Uterus (tissue), 4 donors: ENCODE data around the gene CFHR3. TPM values are rescaled to one million over a fixed set of nuclear protein-coding genes. Genes with fewer than 3 reads are reported as not detected.

Experiments
- DNase-seq, 2 donors: peaks; one replicate each; pipeline ENCODE4 v3.0.0-alpha.2; 2019 to 2020
- H3K27ac ChIP-seq, 2 donors: fragments of 200-600 bp; sonication (generic); 1 replicate in 1 of 2; 2 replicates in 1 of 2; pipeline ENCODE4 v1.5.1; 2016 to 2018
- H3K27me3 ChIP-seq, 2 donors: fragments of 200-600 bp; sonication (generic); one replicate each; pipeline ENCODE4 v1.5.1; 2018 to 2019; ENCODE audit warnings: control low read depth in 1 of 2
- H3K36me3 ChIP-seq, 2 donors: fragments of 200-600 bp; sonication (generic); one replicate each; pipeline ENCODE4 v1.5.1; 2019; ENCODE audit warnings: control low read depth in 1 of 2
- H3K4me1 ChIP-seq, 2 donors: fragments of 200-600 bp; sonication (generic); one replicate each; pipeline ENCODE4 v1.5.1; 2018 to 2019; ENCODE audit warnings: control low read depth in 1 of 2
- H3K4me3 ChIP-seq, 2 donors: fragments of 200-600 bp; sonication (generic); 1 replicate in 1 of 2; 2 replicates in 1 of 2; pipeline ENCODE4 v1.5.1; 2018 to 2019; ENCODE audit warnings: mild to moderate bottlenecking in 1 of 2
- H3K9me3 ChIP-seq, 2 donors: fragments of 200-600 bp; sonication (generic); one replicate each; pipeline ENCODE4 v1.5.1; 2019; ENCODE audit warnings: control low read depth in 1 of 2
- POLR2A ChIP-seq, 2 donors: fragments of 450-650 bp; IDR thresholded peaks; one replicate each; pipeline ENCODE4 v1.6.1; 2016; ENCODE audit warnings: antibody characterized with exemption in 2 of 2, mild to moderate bottlenecking in 1 of 2, moderate library complexity in 1 of 2
- intact Hi-C: fragments of 100-400 bp; cut with DNase I; formaldehyde crosslinking; loops from one replicate; pipeline ENCODE4 v1.15.1; 2023; ENCODE audit warnings: low total_unique reads
- total RNA-seq, 4 donors: library from RNA; depleted of rRNA in 3 of 4; stranded (reverse); fragments of >200 nt in 3 of 4; gene quantifications; one replicate each; pipeline versions ENCODE4 v1.1.0 to v1.2.4, GENCODE V29; 2014 to 2023
- TF ChIP-seq, protein P1 (sequence below), 4 experiments: fragments of 200-600 bp in 2 of 4; fragments of 450-650 bp in 2 of 4; sonication (generic) in 2 of 4; IDR thresholded peaks; one replicate each; pipeline ENCODE4 v1.5.1; 2016 to 2019; ENCODE audit warnings: antibody characterized with exemption in 4 of 4, mild to moderate bottlenecking in 2 of 4, moderate library complexity in 1 of 4
- donor health status: DM: yes; HTN: yes; CAD: no.

Gene CFHR3
- under 1 TPM in 1 of 4 donors, not detected in 3; 0.61 TPM for total RNA-seq

DNA sequence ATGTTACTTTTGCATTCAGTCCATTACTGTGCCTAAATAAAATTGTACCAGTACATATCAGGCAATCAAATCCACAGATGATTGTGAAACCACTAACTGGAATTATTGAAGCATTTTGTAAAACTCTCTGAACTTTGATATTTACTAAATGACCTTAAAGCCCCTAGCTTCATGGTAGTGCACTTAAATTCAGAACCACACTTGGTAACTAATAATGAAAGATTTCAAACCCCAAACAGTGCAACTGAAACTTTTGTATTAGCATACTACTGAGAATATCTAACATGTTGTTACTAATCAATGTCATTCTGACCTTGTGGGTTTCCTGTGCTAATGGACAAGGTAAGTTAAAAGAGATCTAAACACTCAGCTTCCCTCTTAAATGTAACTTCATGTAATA, at the start of gene CFHR3:
Gene CFHR3, plus strand, starts transcription at position 238 of the 400 bp plus-strand sequence. Its CDS starts 47 bp downstream, at position 285.
- Histone ChIP-seq H3K27me3 (no peaks in the 10 kb centered on the region), H3K4me1 (no peaks in the 10 kb centered on the region), H3K4me3 (no peak within 1 kb of the TSS), H3K27ac (no peak within 1 kb of the TSS), H3K9me3 (no peaks in the 10 kb centered on the region), H3K36me3 (no peaks in the 10 kb centered on the region)
- DNase-seq: no peak
- TF ChIP-seq, protein P1, sequence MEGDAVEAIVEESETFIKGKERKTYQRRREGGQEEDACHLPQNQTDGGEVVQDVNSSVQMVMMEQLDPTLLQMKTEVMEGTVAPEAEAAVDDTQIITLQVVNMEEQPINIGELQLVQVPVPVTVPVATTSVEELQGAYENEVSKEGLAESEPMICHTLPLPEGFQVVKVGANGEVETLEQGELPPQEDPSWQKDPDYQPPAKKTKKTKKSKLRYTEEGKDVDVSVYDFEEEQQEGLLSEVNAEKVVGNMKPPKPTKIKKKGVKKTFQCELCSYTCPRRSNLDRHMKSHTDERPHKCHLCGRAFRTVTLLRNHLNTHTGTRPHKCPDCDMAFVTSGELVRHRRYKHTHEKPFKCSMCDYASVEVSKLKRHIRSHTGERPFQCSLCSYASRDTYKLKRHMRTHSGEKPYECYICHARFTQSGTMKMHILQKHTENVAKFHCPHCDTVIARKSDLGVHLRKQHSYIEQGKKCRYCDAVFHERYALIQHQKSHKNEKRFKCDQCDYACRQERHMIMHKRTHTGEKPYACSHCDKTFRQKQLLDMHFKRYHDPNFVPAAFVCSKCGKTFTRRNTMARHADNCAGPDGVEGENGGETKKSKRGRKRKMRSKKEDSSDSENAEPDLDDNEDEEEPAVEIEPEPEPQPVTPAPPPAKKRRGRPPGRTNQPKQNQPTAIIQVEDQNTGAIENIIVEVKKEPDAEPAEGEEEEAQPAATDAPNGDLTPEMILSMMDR (IDR thresholded peaks at IDR 0.05): no peak
- TF ChIP-seq POLR2A (IDR thresholded peaks at IDR 0.05): no peak
- intact Hi-C loops: no loop called here

- Histone ChIP-seq H3K4me3 (no peak overlapping the region), H3K36me3 (no peaks in the 10 kb centered on the region), H3K27me3 (no peaks in the 10 kb centered on the region), H3K4me1 (no peaks in the 10 kb centered on the region), H3K9me3 (no peaks in the 10 kb centered on the region), H3K27ac (no peak overlapping the region)
- no peak for DNase-seq
- intact Hi-C loops: no loop called here
- TF ChIP-seq, protein P1 (IDR thresholded peaks at IDR 0.05): no peak
- no peak for TF ChIP-seq POLR2A (IDR thresholded peaks at IDR 0.05)
Observed at GRCh38 chr1:196732526-196732925, 42.1 kb upstream of the CFHR3 start.

DNA sequence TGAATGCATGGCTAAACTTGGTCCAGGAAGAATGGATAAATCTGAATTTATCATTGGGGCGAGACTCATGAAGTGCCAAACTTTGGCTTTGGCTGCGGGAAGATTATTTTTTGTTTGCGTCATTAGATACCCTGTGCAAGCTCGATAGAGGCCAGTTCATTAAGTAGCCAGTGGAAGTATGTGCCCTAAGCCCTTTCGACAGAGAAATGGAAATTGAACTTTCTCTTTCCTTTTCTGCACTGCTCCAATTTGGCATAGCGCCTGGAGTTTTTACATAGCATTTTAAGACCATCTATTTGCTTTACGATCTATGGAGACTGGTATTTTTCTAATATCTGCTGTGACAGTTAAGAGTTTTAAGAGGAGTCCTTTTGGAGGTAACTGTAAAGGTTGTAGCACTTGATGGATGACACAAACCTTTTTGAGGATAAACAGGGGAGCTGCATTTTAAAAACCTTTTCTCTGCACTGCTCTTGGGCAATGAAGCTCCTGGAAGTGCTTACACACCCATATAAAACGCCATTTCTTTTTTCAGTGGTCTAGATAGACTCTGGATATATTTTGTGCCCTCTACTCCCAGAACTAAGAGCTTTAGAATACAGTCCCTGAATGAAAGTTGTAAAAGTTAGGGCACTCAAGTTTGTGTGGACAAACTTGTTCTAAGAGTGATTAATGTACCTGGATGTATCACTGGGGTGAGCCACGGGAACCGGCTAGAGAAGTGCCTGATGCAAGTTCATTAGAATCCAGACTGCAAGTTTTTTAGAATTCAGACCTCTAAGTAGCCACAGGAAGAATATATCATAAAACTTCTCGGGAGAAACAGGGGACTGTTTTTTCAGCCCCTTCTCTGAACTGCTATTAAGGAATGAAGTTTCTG, 41.3 kb upstream of the CFHR3 start:
- Histone ChIP-seq H3K9me3 (no peaks in the 10 kb centered on the region), H3K4me3 (no peak overlapping the region), H3K4me1 (no peaks in the 10 kb centered on the region), H3K27ac (no peak overlapping the region), H3K27me3 (no peaks in the 10 kb centered on the region), H3K36me3 (no peaks in the 10 kb centered on the region)
- TF ChIP-seq, protein P1 (IDR thresholded peaks at IDR 0.05): no peak
- no peak for TF ChIP-seq POLR2A (IDR thresholded peaks at IDR 0.05)
- intact Hi-C loops: no loop called here
- DNase-seq: no peak

DNA sequence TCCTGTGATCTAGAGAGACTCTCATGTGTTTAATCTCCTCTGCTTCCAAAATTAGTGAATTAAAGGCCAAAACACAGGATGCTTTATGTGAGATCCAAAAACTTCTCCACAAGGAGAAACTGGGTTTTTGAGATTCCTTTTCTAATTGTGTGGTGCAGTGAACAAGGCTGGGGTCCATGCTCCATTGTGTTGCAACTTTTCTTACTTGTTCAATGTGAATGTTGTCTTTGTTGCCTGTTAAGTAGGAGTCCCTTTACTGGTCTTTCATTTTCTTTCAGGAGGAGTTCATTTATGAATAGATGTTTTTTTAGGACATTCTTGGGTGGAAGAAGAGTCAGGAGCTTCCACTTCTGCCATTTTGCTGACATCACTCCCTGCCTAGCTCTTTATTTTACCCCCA, 40.6 kb upstream of the CFHR3 start:
- intact Hi-C loops: no loop called here
- Histone ChIP-seq H3K36me3 (no peaks in the 10 kb centered on the region), H3K4me1 (no peaks in the 10 kb centered on the region), H3K4me3 (no peak overlapping the region), H3K27ac (no peak overlapping the region), H3K9me3 (no peaks in the 10 kb centered on the region), H3K27me3 (no peaks in the 10 kb centered on the region)
- TF ChIP-seq POLR2A (IDR thresholded peaks at IDR 0.05): no peak
- TF ChIP-seq, protein P1 (IDR thresholded peaks at IDR 0.05): no peak
- no peak for DNase-seq

- H3K27ac ChIP-seq: no peak overlapping the region
- H3K4me1 ChIP-seq: no peaks in the 10 kb centered on the region
- intact Hi-C loops: no loop called here
- no peaks in the 10 kb centered on the region for H3K9me3 ChIP-seq
- DNase-seq: no peak
- no peak for TF ChIP-seq POLR2A (IDR thresholded peaks at IDR 0.05)
- TF ChIP-seq, protein P1 (IDR thresholded peaks at IDR 0.05): no peak
- H3K27me3 ChIP-seq: no peaks in the 10 kb centered on the region
- H3K4me3 ChIP-seq: no peak overlapping the region
- no peaks in the 10 kb centered on the region for H3K36me3 ChIP-seq
Observed at GRCh38 chr1:196734460-196734859, 40.2 kb upstream of the CFHR3 start.
